Activated CD8-positive, alpha-beta memory T cell treated with anti-CD3 and anti-CD28 coated beads, Interleukin-2, amount 10 ng/mL, durations not matched to agents 7 days and 5 days (primary cell): ENCODE results near the gene CDH4. TPM values are rescaled to one million over a fixed set of nuclear protein-coding genes. Genes with fewer than 3 reads are reported as not detected.

ENCODE experiments used
- ATAC-seq: fragments of 150-1000 bp; cut with Tn5 transposase; one replicate; pipeline ENCODE4 v1.10.0; 2021; ENCODE audit warnings: moderate library complexity
- CTCF ChIA-PET: fragments of 350-600 bp; sonication (Branson Sonifier 250); formaldehyde crosslinking; loops from one replicate; lab custom pipeline; 2021; ENCODE audit warnings: antibody characterized with exemption; lab: Charles Lee
- DNase-seq: peaks from one replicate; pipeline ENCODE4 v3.0.0-alpha.2; 2020
- H3K27ac Mint-ChIP-seq: one replicate; pipeline ENCODE4 v1.8.0; 2021; ENCODE audit warnings: mild to moderate bottlenecking, mixed read lengths
- H3K27me3 Mint-ChIP-seq: one replicate; pipeline ENCODE4 v1.8.0; 2021; ENCODE audit warnings: mixed read lengths
- H3K36me3 Mint-ChIP-seq: one replicate; pipeline ENCODE4 v1.8.0; 2021; ENCODE audit warnings: mild to moderate bottlenecking, mixed read lengths
- H3K4me1 Mint-ChIP-seq: one replicate; pipeline ENCODE4 v1.8.0; 2021; ENCODE audit warnings: mixed read lengths
- H3K4me3 Mint-ChIP-seq: one replicate; pipeline ENCODE4 v1.8.0; 2021; ENCODE audit warnings: mild to moderate bottlenecking, moderate library complexity, mixed read lengths
- H3K9me3 Mint-ChIP-seq: one replicate; pipeline ENCODE4 v1.8.0; 2022; ENCODE audit warnings: low read depth, mixed read lengths
- total RNA-seq, 2 experiments: library from RNA; stranded (reverse); gene quantifications; one replicate each; pipeline ENCODE4 v1.2.3, GENCODE V29; 2021

CDH4 gene
- total RNA-seq, 2 experiments from 2014 or later: 0.02 TPM; not detected in 1

- H3K36me3 Mint-ChIP-seq: peaks cover 2% of the 10 kb centered on the region
Measured at GRCh38 chr20:61860260-61860987, 608.4 kb downstream of the CDH4 start.

GRCh38 chr20:61861054-61861841 is 609.2 kb downstream of the CDH4 start:
- H3K27me3 Mint-ChIP-seq: no peaks in the 10 kb centered on the region
- CTCF ChIA-PET: no interaction called here

More at GRCh38 chr20:61860260-61860987, 608.4 kb downstream of the CDH4 start:
- Mint-ChIP-seq H3K4me1 (peaks cover 6% of the 10 kb centered on the region), H3K4me3 (no peak overlapping the region), H3K9me3 (peaks cover 4% of the 10 kb centered on the region), H3K27ac (no peak overlapping the region), H3K27me3 (no peaks in the 10 kb centered on the region)
- ATAC-seq (no peak), DNase-seq (no peak)
- CTCF ChIA-PET: no interaction called here

GRCh38 chr20:61861858-61862257 is 609.8 kb downstream of the CDH4 start:
- Mint-ChIP-seq H3K9me3 (peaks cover 11% of the 10 kb centered on the region), H3K4me1 (peaks cover 6% of the 10 kb centered on the region), H3K36me3 (peaks cover 2% of the 10 kb centered on the region), H3K27ac (no peak overlapping the region), H3K4me3 (no peak overlapping the region), H3K27me3 (no peaks in the 10 kb centered on the region)
- CTCF ChIA-PET: no interaction called here
- ATAC-seq (no peak), DNase-seq (no peak)

More at GRCh38 chr20:61861054-61861841, 609.2 kb downstream of the CDH4 start:
- Mint-ChIP-seq H3K9me3 (peaks cover 9% of the 10 kb centered on the region), H3K4me3 (no peak overlapping the region), H3K27ac (peak overlapping the region; percentile 31), H3K4me1 (peaks cover 6% of the 10 kb centered on the region), H3K36me3 (peaks cover 2% of the 10 kb centered on the region)
- no peak for ATAC-seq
- DNase-seq: no peak

- Mint-ChIP-seq H3K4me1 (peaks cover 6% of the 10 kb centered on the region), H3K36me3 (peaks cover 2% of the 10 kb centered on the region), H3K27me3 (no peaks in the 10 kb centered on the region), H3K4me3 (no peak overlapping the region), H3K9me3 (peaks cover 11% of the 10 kb centered on the region), H3K27ac (no peak overlapping the region)
- CTCF ChIA-PET: no interaction called here
- ATAC-seq (no peak), DNase-seq (no peak)
Measured at GRCh38 chr20:61862881-61863280, 610.8 kb downstream of the CDH4 start.

- Mint-ChIP-seq H3K4me3 (no peak overlapping the region), H3K27ac (no peak overlapping the region), H3K4me1 (peaks cover 6% of the 10 kb centered on the region), H3K27me3 (no peaks in the 10 kb centered on the region), H3K9me3 (peaks cover 11% of the 10 kb centered on the region), H3K36me3 (peaks cover 2% of the 10 kb centered on the region)
- CTCF ChIA-PET: no interaction called here
- DNase-seq (no peak), ATAC-seq (no peak)
Measured at GRCh38 chr20:61864481-61864880, 612.4 kb downstream of the CDH4 start.

- peaks cover 11% of the 10 kb centered on the region for H3K9me3 Mint-ChIP-seq
- no peak overlapping the region for H3K27ac Mint-ChIP-seq
- H3K4me3 Mint-ChIP-seq: no peak overlapping the region
- H3K4me1 Mint-ChIP-seq: peaks cover 6% of the 10 kb centered on the region
- CTCF ChIA-PET: no interaction called here
- ATAC-seq (no peak), DNase-seq (no peak)
- peaks cover 2% of the 10 kb centered on the region for H3K36me3 Mint-ChIP-seq
- H3K27me3 Mint-ChIP-seq: no peaks in the 10 kb centered on the region
Measured at GRCh38 chr20:61865353-61865752, 613.3 kb downstream of the CDH4 start.

GRCh38 chr20:61866165-61866564 is 614.1 kb downstream of the CDH4 start:
- CTCF ChIA-PET: no interaction called here
- no peak for DNase-seq
- Mint-ChIP-seq H3K9me3 (peaks cover 11% of the 10 kb centered on the region), H3K4me1 (peaks cover 6% of the 10 kb centered on the region), H3K4me3 (no peak overlapping the region), H3K27ac (no peak overlapping the region), H3K36me3 (peaks cover 2% of the 10 kb centered on the region), H3K27me3 (no peaks in the 10 kb centered on the region)
- ATAC-seq: no peak

- ATAC-seq (no peak), DNase-seq (no peak)
- no peak overlapping the region for H3K27ac Mint-ChIP-seq
- peaks cover 3% of the 10 kb centered on the region for H3K4me1 Mint-ChIP-seq
- no peak overlapping the region for H3K4me3 Mint-ChIP-seq
- peaks cover 11% of the 10 kb centered on the region for H3K9me3 Mint-ChIP-seq
- peaks cover 2% of the 10 kb centered on the region for H3K36me3 Mint-ChIP-seq
- H3K27me3 Mint-ChIP-seq: no peaks in the 10 kb centered on the region
- CTCF ChIA-PET: interaction anchor here (1.4 kb wide), 1 partner anchor 8 kb away, joined by 3 read pairs; no protein-coding TSS in a partner anchor
Measured at GRCh38 chr20:61868006-61868405, 615.9 kb downstream of the CDH4 start.

GRCh38 chr20:61868466-61869090 is 616.5 kb downstream of the CDH4 start:
- CTCF ChIA-PET: no interaction called here
- Mint-ChIP-seq H3K27me3 (no peaks in the 10 kb centered on the region), H3K4me3 (no peak overlapping the region), H3K9me3 (peaks cover 11% of the 10 kb centered on the region), H3K4me1 (peaks cover 3% of the 10 kb centered on the region), H3K27ac (no peak overlapping the region), H3K36me3 (peaks cover 2% of the 10 kb centered on the region)
- DNase-seq: no peak
- ATAC-seq: no peak

- Mint-ChIP-seq H3K4me3 (no peak overlapping the region), H3K9me3 (peaks cover 11% of the 10 kb centered on the region), H3K27ac (no peak overlapping the region), H3K27me3 (no peaks in the 10 kb centered on the region), H3K36me3 (peaks cover 2% of the 10 kb centered on the region), H3K4me1 (peaks cover 3% of the 10 kb centered on the region)
- DNase-seq (no peak), ATAC-seq (no peak)
- CTCF ChIA-PET: no interaction called here
Measured at GRCh38 chr20:61869750-61870507, 617.9 kb downstream of the CDH4 start.

- Mint-ChIP-seq H3K27ac (no peak overlapping the region), H3K36me3 (no peaks in the 10 kb centered on the region), H3K9me3 (peaks cover 2% of the 10 kb centered on the region), H3K4me3 (no peak overlapping the region), H3K4me1 (no peaks in the 10 kb centered on the region), H3K27me3 (no peaks in the 10 kb centered on the region)
- CTCF ChIA-PET: no interaction called here
- no peak for ATAC-seq
- no peak for DNase-seq
Measured at GRCh38 chr20:61871160-61871559, 619.1 kb downstream of the CDH4 start.

- Mint-ChIP-seq H3K4me3 (no peak overlapping the region), H3K4me1 (no peaks in the 10 kb centered on the region)
Measured at GRCh38 chr20:61871913-61872312, 619.9 kb downstream of the CDH4 start.

GRCh38 chr20:61872371-61872900 is 620.4 kb downstream of the CDH4 start:
- no peak for DNase-seq
- no peaks in the 10 kb centered on the region for H3K4me1 Mint-ChIP-seq
- H3K27ac Mint-ChIP-seq: no peak overlapping the region
- H3K27me3 Mint-ChIP-seq: no peaks in the 10 kb centered on the region
- no peaks in the 10 kb centered on the region for H3K9me3 Mint-ChIP-seq
- no peaks in the 10 kb centered on the region for H3K36me3 Mint-ChIP-seq
- no peak for ATAC-seq
- no peak overlapping the region for H3K4me3 Mint-ChIP-seq
- CTCF ChIA-PET: no interaction called here

More at GRCh38 chr20:61871913-61872312, 619.9 kb downstream of the CDH4 start:
- DNase-seq (no peak), ATAC-seq (no peak)
- H3K9me3 Mint-ChIP-seq: no peaks in the 10 kb centered on the region
- no peaks in the 10 kb centered on the region for H3K27me3 Mint-ChIP-seq
- H3K27ac Mint-ChIP-seq: no peak overlapping the region
- no peaks in the 10 kb centered on the region for H3K36me3 Mint-ChIP-seq
- CTCF ChIA-PET: no interaction called here
